T-helper 2 cell (primary cell): ENCODE data around the gene CLTC.

Source experiments
- DNase-seq, 5 experiments: peaks; one replicate each; pipeline versions ENCODE4 v3.0.0 to v3.0.0-alpha.2; 2012 to 2022

The CLTC gene

GRCh38 chr17:59684967-59685366 is 65.3 kb downstream of the CLTC start:
- DNase-seq, result no peak

GRCh38 chr17:59688008-59688407 is 68.3 kb downstream of the CLTC start:
- DNase-seq, result no peak

GRCh38 chr17:59688496-59688895 is 68.8 kb downstream of the CLTC start:
- no peak for DNase-seq

- DNase-seq, result no peak
Measured at GRCh38 chr17:59693582-59693981, 73.9 kb downstream of the CLTC start.

- no peak for DNase-seq
Measured at GRCh38 chr17:59694344-59694743, 74.6 kb downstream of the CLTC start.

GRCh38 chr17:59695945-59696681 is 76.4 kb downstream of the CLTC start:
- no peak for DNase-seq

GRCh38 chr17:59696682-59697277 is 77.1 kb downstream of the CLTC start:
- no peak for DNase-seq

- no peak for DNase-seq
Measured at GRCh38 chr17:59698143-59698542, 78.4 kb downstream of the CLTC start.

GRCh38 chr17:59699218-59699617 is 79.5 kb downstream of the CLTC start:
- no peak for DNase-seq

GRCh38 chr17:59699786-59700185 is 80.1 kb downstream of the CLTC start:
- DNase-seq, result no peak

GRCh38 chr17:59702304-59702703 is 82.6 kb downstream of the CLTC start:
- DNase-seq, result no peak

GRCh38 chr17:59707149-59707970 is 87.7 kb downstream of the CLTC start, which contains the start of the genes PTRH2 and VMP1:
Gene PTRH2, minus strand, starts transcription at chr17:59707430. Its CDS starts 9,452 bp downstream, at chr17:59697978.
Gene VMP1, plus strand, starts transcription at chr17:59707654. Its CDS starts 23,793 bp downstream, at chr17:59731447.
- DNase-seq, result peak; percentile 71 to 99 (median 88)

- no peak for DNase-seq
Measured at GRCh38 chr17:59707971-59708430, 88.3 kb downstream of the CLTC start.

- no peak for DNase-seq
Measured at GRCh38 chr17:59711936-59712335, 92.2 kb downstream of the CLTC start.

GRCh38 chr17:59712862-59713261 is 93.2 kb downstream of the CLTC start:
- no peak for DNase-seq

GRCh38 chr17:59714255-59714654 is 94.6 kb downstream of the CLTC start:
- DNase-seq, result no peak

- DNase-seq, result no peak
Measured at GRCh38 chr17:59716427-59716826, 96.7 kb downstream of the CLTC start.

GRCh38 chr17:59719526-59719925 is 99.8 kb downstream of the CLTC start:
- no peak for DNase-seq

GRCh38 chr17:59722623-59723022 is 102.9 kb downstream of the CLTC start:
- no peak for DNase-seq

- no peak for DNase-seq
Measured at GRCh38 chr17:59723041-59723440, 103.3 kb downstream of the CLTC start.

- DNase-seq, result no peak
Measured at GRCh38 chr17:59723607-59724006, 103.9 kb downstream of the CLTC start.

GRCh38 chr17:59725691-59726090 is 106.0 kb downstream of the CLTC start:
- no peak for DNase-seq

- no peak for DNase-seq
Measured at GRCh38 chr17:59727817-59728533, 108.3 kb downstream of the CLTC start.
